Liver (tissue), 3 donors: ENCODE data around the gene GRIN2A.

Experiments used
- CTCF ChIP-seq: fragments of 150-350 bp; IDR thresholded peaks from 2 replicates; pipeline ENCODE4 v1.5.1; 2017; ENCODE audit warnings: improper control_type of control experiment, low read depth, low read length; ENCODE audit not compliant: missing input control
- RAD21 ChIP-seq, 2 donors: IDR thresholded peaks; 2 replicates each; pipeline ENCODE4 v1.6.1; 2016; ENCODE audit warnings: antibody characterized with exemption in 2 of 2, mild to moderate bottlenecking in 2 of 2
- TF ChIP-seq, protein P1 (sequence below): IDR thresholded peaks from 2 replicates; pipeline ENCODE4 v1.6.1; 2016; ENCODE audit warnings: antibody characterized with exemption, mild to moderate bottlenecking
- donor health status: healthy.
- donor health status: healthy.

DNA sequence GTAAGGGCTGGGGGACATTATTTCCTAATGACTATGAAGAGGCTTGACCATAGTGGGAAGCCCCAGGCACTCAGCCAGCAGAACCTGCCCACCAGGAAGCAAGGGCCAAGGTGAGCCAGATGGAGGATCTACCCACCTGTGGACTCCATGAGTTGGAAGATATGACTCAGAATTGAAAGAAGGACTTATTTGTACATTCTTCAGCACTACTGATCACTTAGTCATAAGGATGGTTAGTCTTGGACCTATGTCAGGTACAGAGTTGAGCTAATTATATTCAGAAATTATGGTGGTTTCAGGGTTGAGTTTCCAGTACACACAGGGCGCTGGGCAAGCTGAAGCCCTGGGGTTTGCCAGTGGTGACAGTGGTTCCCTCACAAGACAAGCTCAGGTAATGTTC lies 24.0 kb upstream of the GRIN2A start:
- TF ChIP-seq, protein P1, sequence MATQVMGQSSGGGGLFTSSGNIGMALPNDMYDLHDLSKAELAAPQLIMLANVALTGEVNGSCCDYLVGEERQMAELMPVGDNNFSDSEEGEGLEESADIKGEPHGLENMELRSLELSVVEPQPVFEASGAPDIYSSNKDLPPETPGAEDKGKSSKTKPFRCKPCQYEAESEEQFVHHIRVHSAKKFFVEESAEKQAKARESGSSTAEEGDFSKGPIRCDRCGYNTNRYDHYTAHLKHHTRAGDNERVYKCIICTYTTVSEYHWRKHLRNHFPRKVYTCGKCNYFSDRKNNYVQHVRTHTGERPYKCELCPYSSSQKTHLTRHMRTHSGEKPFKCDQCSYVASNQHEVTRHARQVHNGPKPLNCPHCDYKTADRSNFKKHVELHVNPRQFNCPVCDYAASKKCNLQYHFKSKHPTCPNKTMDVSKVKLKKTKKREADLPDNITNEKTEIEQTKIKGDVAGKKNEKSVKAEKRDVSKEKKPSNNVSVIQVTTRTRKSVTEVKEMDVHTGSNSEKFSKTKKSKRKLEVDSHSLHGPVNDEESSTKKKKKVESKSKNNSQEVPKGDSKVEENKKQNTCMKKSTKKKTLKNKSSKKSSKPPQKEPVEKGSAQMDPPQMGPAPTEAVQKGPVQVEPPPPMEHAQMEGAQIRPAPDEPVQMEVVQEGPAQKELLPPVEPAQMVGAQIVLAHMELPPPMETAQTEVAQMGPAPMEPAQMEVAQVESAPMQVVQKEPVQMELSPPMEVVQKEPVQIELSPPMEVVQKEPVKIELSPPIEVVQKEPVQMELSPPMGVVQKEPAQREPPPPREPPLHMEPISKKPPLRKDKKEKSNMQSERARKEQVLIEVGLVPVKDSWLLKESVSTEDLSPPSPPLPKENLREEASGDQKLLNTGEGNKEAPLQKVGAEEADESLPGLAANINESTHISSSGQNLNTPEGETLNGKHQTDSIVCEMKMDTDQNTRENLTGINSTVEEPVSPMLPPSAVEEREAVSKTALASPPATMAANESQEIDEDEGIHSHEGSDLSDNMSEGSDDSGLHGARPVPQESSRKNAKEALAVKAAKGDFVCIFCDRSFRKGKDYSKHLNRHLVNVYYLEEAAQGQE: no peak
- no peak for TF ChIP-seq CTCF
- TF ChIP-seq RAD21 (IDR thresholded peaks at IDR 0.05): no peak
